Measurements from ENCODE around the gene SLPI.
A peak's percentile ranks its signal among the peaks of the same experiment; 100 is the strongest.

The SLPI gene

GRCh38 chr20:45254383-45255262 is at the start of gene SLPI:
SLPI (minus strand) TSS chr20:45254564; CDS start chr20:45254543, 21 bp downstream.
- no peak for DNase-seq

- no peak for DNase-seq
Observed at GRCh38 chr20:45303586-45304463, 49.5 kb upstream of the SLPI start.

- DNase-seq, result no peak
Observed at GRCh38 chr20:45301824-45302271, 47.5 kb upstream of the SLPI start.

- peak in 1 of 2 experiments; percentile 27 for DNase-seq
Observed at GRCh38 chr20:45300961-45301360, 46.6 kb upstream of the SLPI start.

- no peak for DNase-seq
Observed at GRCh38 chr20:45299786-45300185, 45.4 kb upstream of the SLPI start.

- no peak for DNase-seq
Observed at GRCh38 chr20:45297786-45298497, 43.6 kb upstream of the SLPI start.

GRCh38 chr20:45294659-45295058 is 40.3 kb upstream of the SLPI start:
- no peak for DNase-seq

- no peak for DNase-seq
Observed at GRCh38 chr20:45294003-45294368, 39.6 kb upstream of the SLPI start.

- DNase-seq, result peak; percentile 73 to 85
Observed at GRCh38 chr20:45293041-45294002, 39.0 kb upstream of the SLPI start.

GRCh38 chr20:45292343-45292742 is 38.0 kb upstream of the SLPI start:
- DNase-seq, result no peak

GRCh38 chr20:45291526-45291925 is 37.2 kb upstream of the SLPI start:
- no peak for DNase-seq

GRCh38 chr20:45290677-45291355 is 36.5 kb upstream of the SLPI start:
- peak; percentile 52 to 59 for DNase-seq

- no peak for DNase-seq
Observed at GRCh38 chr20:45289942-45290676, 35.7 kb upstream of the SLPI start.

GRCh38 chr20:45288860-45289259 is 34.5 kb upstream of the SLPI start:
- no peak for DNase-seq

- DNase-seq, result no peak
Observed at GRCh38 chr20:45288376-45288775, 34.0 kb upstream of the SLPI start.

- DNase-seq, result no peak
Observed at GRCh38 chr20:45283551-45284057, 29.2 kb upstream of the SLPI start.

GRCh38 chr20:45282700-45283550 is 28.6 kb upstream of the SLPI start:
- DNase-seq, result no peak

- no peak for DNase-seq
Observed at GRCh38 chr20:45279992-45280391, 25.6 kb upstream of the SLPI start.

- no peak for DNase-seq
Observed at GRCh38 chr20:45275338-45275737, 21.0 kb upstream of the SLPI start.

All from stimulated activated CD4-positive, alpha-beta T cell treated with anti-CD3 and anti-CD28 coated beads, Interleukin-4, amount 100 ng/mL, for 4 hours (primary cell).